PFSK-1 (cell line): ENCODE measurements around the gene MKKS.

Experiments used
- POLR2AphosphoS5 ChIP-seq: IDR thresholded peaks from 2 replicates; pipeline ENCODE4 v1.6.1; 2012; ENCODE audit warnings: low read depth, mild to moderate bottlenecking, control low read depth, low read length, moderate library complexity
- REST ChIP-seq, 2 experiments: IDR thresholded peaks; 2 replicates each; pipeline versions ENCODE4 v1.6.1 to v1.8.0; 2011 to 2012; ENCODE audit warnings: low read depth in 2 of 2, low read length in 2 of 2, control low read depth in 1 of 2, inconsistent platforms in 1 of 2, mild to moderate bottlenecking in 1 of 2, moderate library complexity in 1 of 2; ENCODE audit not compliant: insufficient read depth in 1 of 2
- SIN3A ChIP-seq: IDR thresholded peaks from 2 replicates; pipeline ENCODE4 v1.6.1; 2012; ENCODE audit warnings: mild to moderate bottlenecking, low read length, moderate library complexity, borderline replicate concordance; ENCODE audit not compliant: insufficient read depth

- no peak for TF ChIP-seq SIN3A
- no peak for TF ChIP-seq POLR2AphosphoS5
- no peak for TF ChIP-seq REST (IDR thresholded peaks at IDR 0.05; ENCODE audit: insufficient read depth in 1 of 2, low read depth in 2 of 2, low read length in 2 of 2)
These were observed 33.8 kb upstream of the MKKS start for GRCh38 chr20:10467681-10468339.
